Stimulated activated CD4-positive, alpha-beta T cell treated with anti-CD3 and anti-CD28 coated beads, Interleukin-2, amount 100 ng/mL, for 48 hours (primary cell): ENCODE data around the gene CHRM1.
"Not testable (repeated sequence)": the region's sequence is repeated elsewhere in the genome, so short reads cannot be mapped to it uniquely, and the experiment has no call there.

Experiments used
- DNase-seq, 2 donors: peaks; one replicate each; pipeline ENCODE4 v3.0.0-alpha.2; 2020

Gene CHRM1, protein sequence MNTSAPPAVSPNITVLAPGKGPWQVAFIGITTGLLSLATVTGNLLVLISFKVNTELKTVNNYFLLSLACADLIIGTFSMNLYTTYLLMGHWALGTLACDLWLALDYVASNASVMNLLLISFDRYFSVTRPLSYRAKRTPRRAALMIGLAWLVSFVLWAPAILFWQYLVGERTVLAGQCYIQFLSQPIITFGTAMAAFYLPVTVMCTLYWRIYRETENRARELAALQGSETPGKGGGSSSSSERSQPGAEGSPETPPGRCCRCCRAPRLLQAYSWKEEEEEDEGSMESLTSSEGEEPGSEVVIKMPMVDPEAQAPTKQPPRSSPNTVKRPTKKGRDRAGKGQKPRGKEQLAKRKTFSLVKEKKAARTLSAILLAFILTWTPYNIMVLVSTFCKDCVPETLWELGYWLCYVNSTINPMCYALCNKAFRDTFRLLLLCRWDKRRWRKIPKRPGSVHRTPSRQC

DNA sequence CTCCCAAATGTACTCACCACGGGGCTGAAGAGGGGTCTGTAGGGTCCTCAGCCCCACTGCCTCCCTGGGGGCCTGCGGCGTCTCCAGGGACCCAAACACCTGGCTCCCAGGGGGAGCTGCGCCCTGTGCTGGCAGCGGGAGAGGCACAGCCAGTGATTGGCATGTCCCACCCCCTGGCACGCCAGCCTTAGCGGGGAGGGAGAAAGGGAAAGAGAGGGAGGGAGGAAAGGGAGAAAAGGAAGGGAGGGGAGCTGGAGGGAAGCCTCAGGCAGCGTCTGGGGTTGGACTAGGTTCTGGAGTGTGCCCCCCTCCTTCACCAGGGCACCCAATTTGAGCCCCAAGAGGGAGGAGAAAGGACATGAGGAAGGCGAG, at the start of gene CHRM1:
TSS of gene CHRM1 (minus strand) at position 163 of the 372 bp plus-strand sequence. CDS start 10,263 bp downstream, outside the sequence.
- DNase-seq, result no peak

DNA sequence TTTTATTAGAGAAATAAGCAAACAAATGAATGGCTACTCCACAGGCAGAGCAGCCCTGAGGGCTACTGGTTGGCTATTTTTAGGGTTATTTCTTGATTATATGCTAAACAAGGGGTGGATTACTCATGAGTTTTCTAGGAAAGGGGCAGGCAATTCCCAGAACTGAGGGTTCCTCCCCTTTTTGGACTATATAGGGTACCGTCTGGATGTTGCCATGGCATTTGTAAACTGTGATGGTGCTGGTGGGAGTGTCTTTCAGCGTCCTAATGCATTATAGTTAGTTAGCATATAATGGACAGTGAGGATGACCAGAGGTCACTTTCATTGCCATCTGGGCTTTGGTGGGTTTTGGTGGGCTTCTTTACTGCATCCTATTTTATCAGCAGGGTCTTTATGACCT, 44.4 kb upstream of the CHRM1 start:
- DNase-seq, result no peak

DNA sequence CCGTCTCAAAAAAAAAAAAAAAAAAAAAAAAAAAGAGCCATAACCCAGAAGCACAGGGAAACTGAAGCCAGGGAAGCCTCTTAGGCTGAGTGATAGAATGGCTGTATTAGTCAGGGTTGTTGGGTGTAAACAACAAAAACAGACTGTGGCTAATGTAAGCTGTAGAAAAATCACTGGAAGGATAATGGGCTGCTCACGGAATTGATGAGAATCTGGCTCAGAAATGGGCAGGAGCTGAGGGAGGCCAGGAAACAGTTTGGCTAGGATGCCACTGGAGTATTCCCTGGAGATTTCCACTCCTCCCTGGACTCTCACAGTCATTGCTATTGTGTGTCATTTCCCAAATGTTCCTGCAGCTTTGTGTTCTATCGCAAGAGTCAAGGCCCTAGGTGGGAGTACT, 41.2 kb upstream of the CHRM1 start:
- no peak for DNase-seq

DNA sequence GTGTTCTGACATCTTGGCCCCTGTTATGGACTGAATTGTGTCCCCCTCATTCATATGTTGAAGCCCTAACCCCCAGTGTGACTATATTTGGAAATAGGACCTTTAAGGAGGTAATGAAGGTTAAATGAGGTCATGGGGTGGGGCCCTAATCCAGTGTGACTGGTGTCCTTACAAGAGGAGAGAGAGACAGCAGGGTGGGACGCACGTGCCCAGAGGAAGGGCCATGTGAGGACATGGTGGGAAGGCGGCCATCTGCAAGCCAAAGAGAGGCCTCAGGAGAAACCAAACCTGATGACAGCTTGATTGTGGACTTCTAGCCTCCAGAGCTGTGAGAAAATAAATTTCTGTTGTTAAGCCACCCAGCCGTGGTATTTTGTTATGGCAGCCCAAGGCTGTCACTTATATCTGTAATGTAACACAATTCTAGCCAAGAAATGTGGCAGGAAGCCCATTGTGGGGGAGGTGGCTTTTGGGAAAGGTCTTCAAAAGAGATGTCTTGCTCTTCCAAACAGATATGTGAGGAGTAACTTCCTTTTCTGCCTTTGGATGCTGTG, 39.9 kb upstream of the CHRM1 start:
- no peak for DNase-seq

DNA sequence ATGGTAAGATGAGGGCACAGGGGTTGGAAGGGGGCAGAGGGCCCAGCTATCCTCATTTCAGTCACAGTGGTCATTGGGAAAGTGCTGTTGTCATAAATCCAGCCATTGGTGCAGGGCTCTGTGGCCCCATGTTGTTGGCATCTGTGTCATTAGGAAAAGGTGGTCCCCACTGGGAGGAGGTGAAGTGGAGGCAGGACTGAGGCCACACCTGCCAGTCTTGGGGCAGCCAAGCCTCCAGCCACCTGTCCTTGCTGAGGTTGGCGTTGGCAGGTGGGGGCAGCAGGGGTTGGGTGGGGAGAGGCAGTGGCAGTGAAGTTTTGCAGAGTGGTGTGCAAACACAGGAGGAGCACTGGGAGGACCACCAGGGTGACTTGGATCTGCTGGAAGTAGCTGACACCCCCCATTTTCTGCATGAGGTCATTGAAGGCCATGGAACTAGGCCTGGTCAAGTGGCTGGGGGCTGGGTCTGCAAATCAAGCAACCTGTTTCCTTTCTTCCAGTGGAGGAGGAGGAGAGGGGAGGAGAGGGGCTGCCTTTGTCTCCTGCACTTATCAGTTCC, 38.3 kb upstream of the CHRM1 start:
- DNase-seq, result no peak

DNA sequence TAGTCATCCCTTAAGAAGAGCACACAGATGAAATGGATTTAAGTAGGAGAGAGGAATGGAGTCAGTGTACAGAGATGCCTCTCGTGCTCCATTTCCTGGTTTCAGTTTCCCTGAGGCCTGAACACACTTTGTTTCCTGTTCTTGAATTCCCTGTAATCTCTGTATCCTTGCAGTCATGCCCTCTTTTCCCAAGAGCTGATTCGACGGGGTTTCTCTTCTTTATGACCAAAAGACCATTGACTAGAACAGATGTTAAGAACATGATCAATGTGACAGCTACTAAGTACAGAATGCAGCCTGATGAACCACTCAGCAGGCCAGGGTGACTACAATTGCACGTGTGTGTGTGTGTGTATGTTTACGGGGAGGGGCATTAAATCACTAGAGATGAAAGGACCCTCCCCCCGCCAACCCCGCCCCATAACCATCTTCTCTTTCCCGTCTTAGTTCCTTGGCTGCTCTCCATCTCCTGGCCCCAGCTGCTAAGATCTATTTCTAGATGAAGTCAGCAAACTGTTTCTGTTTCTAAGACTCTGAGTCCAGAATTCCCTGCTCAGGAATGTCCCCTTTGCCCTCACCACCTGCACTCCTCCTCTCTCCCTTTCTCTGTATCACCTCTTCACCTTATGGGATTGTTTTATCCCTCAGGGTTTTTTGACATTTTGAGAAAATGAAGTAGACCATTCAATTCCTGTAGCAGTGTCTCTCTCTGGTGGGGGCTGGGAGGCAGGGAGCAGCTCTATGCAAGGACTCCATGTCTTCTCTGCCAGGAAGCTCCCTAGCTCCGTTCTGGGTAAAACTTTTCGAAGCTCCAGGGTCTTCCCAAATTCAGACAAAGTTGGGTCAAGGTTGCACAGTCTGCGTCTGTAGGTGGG, 37.6 kb upstream of the CHRM1 start:
- DNase-seq, result no peak

DNA sequence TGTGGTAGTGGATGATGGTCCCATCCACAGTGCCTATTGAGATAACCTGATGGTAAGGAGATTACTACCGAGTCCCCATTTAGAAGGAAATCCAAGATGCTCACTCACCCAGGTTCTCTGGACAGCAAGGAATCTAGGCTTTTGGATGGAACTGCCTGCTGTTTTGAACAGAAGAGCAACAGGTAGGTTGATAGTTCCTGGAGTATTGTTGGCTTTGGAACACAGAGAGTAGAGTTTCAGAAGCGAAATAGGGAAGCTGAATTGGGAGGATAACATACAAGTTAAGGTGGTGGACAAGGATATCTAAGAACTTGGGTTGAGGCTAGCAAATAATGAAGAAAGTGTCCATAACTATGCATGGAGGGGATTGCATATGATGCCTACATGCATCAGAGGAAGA, 36.0 kb upstream of the CHRM1 start:
- DNase-seq, result no peak

DNA sequence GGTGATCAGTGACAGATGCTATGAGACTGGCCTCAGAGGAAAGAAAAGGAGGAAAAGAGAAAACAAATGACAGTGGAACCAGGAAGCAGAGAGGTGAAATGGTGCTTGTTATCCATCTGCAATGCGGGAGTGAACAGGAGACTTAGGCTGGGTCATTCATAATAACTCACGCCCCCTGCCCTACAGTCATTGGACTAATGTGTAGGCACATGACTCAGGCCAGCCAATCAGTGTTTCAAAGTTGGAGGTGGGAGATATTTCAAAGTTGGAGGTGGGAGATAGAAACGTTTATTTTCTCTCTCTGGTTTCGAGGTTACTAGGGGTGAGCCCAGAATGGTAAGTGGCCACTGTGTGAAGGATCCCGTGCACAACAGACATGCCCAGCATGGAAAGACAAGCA, 33.3 kb upstream of the CHRM1 start:
- no peak for DNase-seq

DNA sequence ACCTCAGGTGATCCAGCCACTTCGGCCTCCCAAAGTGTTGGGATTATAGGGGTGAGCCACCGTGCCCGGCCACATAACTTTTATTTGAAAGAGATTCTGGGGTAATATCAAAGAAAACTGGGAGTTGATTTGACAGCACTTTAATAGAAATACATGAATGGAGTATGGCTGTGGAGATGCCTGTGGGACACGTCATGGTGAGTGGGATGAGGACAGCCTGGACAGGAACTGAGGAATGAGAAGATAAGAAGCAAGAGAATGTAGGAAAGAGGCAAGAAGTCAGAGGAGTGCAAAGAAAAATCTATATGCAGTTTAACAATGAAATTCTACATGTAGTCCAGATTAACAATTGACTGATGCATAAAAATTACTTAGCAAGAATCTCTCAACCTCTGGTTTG, 32.6 kb upstream of the CHRM1 start:
- no peak for DNase-seq

DNA sequence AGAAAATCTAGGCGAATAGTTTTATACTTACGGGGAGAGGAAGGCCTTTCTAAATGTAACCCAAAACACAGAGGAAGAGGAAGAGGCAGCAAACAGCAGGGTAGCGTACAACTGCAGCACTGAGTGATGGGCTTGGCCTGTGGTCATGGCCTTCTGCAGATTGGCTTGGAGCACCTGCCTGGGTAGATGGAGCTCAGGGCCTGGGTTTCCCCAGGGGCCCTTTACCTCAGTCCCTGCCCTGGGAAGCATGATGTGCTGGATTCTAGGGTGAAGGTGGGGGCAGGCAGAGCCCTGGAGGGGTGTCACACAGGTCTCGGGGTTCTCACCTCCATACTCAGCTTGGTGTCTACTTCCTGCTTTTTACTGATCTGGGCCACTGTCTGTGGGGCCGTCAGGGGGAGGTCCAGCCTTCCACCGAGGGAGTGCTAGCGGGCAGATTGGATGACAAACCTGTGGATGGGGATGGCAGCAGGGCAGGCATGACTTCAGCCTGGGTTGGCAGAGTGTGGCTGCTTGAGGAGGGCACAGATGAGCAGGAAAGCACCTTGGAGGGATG, 27.7 kb upstream of the CHRM1 start:
- DNase-seq, result no peak

DNA sequence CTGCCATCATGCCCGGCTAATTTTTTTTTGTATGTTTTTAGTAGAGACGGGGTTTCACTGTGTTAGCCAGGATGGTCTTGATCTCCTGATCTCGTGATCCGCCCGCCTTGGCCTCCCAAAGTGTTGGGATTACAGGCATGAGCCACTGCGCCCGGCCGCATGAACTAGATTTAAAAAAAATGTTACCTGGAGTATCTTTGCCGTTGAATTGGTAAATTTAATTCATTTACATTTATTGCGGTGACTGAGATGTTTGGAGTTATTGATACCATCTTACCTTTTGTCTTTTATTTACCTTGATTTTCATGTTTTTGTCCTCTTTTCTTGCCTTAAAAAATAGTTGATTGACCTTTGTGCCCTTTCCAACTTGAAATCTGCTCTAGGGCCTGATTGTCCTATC, 24.4 kb upstream of the CHRM1 start:
- not testable (repeated sequence) for DNase-seq

DNA sequence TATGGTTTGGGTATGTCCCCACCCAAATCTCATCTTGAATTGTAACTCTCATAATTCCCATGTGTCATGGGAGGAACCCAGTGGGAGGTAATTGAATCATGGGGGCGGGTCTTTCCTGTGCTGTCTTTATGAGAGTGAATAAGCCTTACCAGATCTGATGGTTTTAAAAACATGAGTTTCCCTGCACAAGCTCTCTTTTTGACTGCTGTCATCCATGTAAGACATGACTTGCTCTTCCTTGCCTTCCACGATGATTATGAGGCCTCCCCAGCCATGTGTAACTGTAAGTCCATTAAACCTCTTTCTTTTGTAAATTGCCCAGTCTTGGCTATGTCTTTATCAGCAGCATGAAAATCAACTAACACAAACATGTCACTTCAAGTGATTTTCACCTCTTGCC, 16.4 kb upstream of the CHRM1 start:
- not testable (repeated sequence) for DNase-seq

DNA sequence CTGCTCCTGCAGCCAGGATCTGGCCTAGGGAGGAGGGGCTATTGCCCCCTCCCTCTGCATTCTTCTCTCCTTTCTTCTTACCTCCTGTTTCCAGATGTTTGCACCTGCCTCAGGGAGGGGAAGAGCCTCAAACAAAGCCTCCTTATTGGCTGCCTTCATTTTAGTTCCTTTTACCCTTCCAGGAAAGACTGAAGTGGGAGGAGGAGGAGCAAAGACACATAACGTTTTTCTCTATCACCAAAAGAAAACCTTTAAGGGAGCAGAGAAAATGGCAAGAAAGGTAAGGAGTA, 13.3 kb upstream of the CHRM1 start:
- no peak for DNase-seq

DNA sequence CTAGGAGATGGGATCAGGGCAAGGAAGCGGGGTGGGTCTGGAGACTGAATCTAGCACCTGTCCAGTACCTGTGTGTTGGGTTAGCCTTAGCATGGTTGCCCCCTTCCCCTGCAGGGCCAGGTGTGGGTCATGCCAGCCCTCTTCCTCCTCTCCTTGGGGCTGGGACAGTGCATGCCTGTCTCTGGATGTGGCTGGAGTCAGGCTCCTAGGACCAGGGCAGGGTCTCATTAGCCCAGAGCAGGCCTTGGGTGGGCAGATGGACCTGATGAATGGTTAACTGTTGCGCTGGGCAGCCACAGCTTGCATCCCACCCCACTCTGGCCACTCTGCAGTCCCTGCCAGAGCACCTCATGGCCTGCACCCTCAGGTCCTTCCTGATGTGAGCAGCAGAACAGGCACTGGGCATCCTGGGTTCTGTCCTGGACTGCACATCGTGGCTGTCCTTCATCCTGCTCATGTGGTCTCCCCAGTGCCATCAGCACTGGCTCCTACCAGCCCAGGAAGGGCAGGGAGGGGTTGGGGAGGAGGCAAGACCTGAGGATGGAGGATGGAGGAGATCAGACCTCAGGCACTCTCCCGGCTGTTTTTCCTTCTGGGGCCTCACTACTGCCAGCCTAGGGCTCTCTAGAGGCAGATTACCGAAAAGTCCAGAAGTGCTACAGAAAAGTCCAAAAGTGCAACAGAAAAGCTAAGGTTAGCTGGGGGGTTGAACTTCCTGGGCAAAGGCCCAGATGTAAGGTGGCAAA, 12.8 kb upstream of the CHRM1 start:
- no peak for DNase-seq

DNA sequence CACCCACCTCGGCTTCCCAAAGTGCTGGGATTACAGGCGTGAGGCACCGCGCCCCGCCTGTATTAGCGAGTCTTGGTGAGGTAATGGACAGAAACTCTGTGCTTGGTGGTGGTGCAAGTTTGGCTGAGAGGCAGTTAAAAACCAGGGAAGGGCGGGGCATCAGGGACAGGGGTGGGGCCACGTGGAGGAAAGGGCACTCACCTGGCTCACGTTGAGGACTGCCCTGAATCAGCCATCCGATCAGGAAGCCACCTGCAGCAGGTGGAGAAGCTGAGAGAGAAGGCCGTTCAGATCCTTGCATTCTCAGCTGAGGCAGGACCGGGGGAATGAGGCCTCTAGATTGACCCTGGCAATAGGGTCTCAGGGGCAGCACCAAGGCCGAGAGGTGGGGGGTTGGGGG, 12.1 kb upstream of the CHRM1 start:
- DNase-seq, result no peak

DNA sequence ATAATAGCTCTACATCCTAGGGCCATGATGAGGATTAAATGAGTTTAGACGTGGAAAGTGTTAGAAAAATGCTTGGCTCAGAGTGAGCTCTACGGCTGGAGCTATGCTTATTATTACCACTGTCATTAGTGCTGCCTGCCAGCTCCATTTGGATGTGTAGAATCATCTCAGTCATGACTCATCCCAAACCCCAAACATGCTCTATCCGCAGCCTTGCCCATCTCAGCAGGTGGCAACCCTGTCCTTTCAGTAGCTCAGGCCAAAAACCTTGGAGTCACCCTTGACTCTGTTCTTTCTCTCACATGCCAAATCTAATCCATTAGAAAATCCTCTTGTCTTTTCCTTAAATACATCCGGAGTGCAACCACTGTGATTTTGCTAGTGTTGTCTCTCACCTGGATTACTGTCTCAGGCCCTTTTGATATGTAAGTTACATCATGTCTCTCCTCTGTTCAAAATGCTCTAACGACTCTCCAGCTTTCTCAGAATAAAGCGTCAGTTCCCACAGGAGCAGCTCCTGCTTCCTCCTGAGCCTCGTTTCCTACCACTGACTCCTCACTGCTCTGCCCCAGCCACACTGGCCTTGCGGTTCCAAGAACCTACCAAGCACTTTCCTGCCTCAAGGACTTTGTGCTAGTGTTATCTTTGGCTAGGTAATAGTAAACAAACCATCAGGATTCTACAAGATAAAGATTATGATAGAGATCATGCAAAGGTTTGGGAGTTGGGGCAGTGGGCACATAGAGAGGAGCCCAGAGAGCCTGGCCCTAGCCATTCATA, 10.5 kb upstream of the CHRM1 start:
- no peak for DNase-seq

DNA sequence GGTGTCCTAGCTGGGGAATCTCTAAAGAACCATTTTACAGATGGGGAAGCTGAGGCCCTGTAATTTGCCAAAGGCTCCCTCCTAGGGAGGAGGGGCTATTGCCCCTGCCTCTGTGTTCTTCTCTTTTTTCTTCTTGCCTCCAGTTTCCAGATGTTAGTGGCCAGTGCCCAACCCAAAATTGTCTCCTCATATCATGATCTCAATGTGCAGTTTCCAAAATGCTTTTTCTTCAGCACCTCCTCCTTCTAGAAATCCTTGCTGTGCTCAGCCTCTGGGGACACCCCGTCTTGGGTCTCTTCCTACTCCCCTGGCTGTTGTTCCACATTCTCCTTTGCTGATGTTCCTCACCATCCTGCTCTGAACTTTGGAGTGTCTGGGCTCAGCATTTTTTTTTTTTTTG, 9.5 kb upstream of the CHRM1 start:
- no peak for DNase-seq

DNA sequence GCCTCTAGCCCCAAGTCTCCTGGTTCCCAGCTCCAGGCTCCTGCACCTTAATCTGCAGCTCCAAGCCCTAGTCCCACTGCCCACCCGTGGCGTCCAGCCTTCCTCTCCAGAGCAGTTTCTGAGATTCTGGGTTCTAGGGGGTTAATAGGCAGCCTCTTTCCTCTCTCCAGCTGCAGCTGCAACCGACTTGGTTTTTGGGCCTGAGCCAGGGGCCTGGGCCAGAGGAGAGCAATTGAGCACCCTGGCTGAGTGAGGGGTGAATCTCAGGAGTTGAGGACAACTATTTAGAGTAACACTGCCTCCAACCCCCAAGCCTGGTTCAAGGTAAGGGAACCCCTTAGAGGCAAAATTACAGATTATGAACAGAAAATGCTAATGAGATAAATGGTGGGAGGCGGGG, 9.0 kb upstream of the CHRM1 start:
- DNase-seq, result no peak

DNA sequence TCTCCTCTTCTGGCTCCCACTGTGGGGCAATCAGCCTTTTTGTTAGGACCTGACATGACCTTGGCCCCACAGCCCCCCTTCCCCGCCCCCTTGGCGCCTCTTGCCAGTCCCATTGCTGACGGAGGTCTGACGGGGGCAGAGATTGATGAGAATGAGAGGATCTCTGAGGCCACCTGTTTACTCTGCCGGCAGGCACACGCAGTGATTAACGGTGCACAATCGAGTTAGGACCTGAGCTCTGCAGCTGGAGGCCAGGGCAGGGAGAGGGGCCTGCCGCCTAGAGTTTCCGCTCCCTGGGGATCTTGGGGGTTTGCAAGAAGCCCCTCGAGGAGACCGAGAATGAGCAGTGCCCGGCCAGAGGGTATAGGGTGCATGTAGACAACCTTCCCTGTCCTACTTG, 6.8 kb upstream of the CHRM1 start:
- DNase-seq, result no peak

DNA sequence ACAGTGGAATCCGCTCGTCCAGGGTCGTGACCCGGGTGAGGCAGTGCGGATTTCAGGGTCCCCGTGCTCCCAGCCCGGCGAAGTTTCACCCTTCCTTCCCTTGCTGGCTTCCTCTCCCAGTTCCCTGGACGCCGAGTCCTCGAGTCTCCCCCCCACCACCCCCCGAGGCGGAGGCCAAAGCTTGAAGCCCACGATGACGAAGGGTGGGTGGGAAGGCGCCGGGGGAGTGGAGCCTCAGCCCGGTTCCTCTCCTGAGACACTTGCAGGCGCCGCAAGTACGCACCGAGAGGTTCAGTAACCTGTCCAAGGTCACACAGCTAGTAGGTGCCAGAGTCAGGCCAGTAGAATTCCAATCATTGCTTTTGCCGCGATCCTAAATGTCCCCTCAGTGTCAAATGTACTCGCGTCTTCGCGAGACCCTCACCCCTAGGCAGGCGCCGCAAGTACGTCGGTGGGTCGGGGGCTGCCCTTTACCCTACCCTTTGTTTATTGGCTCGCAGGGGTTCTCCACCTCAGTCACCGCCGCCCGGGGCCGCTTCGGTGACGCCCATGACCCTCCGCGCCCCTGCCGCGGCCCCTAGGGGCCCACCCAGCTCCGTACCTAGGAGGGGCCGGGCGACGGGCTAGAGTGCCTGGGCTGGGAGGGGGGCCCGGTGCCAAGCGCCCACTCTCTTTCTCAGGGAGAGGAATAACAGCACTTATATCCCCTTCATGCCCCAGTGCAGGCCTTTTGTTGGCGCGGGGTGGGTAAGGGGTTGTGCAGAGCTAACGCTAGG, 5.7 kb upstream of the CHRM1 start:
- DNase-seq, result no peak
